Measurements from ENCODE around the gene TRIM44.
"Not testable (repeated sequence)": the region's sequence is repeated elsewhere in the genome, so short reads cannot be mapped to it uniquely, and the experiment has no call there.

TRIM44 gene

DNA sequence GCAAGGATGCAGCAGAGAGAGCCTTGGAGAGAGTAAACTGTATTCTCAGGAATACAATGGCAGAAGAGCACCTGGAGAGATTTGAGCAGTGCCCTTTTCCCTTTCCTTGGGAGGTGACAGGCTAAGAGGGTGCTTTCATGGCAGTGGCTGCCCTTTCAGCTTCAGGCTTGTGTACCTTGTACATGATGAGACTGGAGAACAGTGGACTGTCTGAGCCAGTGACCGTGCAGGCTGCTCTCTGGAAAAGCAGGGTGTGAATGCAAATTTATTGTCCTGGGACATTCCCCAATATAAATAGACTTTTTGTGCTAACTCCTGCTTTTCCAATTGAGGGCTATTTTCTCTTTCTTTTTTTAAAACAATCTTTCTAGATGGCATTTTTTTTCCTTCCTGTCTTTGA, 99.3 kb downstream of the TRIM44 start:
- no peak for DNase-seq

DNA sequence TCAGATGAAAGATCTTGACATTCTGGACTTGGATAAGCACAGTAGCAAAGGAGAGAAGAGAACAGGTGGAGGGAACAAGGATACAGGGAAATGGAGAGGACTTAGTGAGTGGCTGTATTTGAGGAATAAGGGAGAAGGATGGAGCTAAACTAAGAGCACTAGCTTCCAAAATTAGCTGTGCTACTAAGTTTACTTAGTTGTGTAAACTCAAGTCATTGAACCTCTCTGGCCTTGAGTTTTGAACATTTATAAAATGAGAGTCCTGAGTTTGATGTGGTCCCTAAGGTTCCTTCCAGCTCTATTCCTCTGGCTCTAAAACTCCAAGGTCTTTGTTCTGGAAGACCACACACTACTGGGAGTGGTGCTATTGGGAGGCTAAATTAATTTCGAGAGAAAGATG, 100.7 kb downstream of the TRIM44 start:
- DNase-seq = no peak

DNA sequence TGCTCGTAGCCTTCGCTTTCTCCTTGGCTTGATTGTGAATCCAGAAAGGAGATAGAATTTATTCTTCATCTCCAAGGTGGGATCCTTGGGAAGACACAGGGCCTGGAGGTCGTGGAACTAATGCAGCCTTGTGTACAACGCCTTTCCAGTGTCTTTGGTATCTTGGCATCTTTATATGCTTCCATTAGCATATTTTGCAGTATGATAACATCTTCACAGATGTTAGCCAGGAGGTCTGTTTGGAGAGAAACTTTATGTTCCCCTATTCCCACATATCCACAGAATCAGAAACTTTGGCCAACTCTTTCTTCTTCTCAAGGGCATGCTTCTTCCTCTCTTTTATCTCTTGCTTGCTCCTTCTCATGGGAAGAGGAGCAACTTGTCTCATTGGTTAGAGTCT, 101.2 kb downstream of the TRIM44 start:
- DNase-seq = no peak

DNA sequence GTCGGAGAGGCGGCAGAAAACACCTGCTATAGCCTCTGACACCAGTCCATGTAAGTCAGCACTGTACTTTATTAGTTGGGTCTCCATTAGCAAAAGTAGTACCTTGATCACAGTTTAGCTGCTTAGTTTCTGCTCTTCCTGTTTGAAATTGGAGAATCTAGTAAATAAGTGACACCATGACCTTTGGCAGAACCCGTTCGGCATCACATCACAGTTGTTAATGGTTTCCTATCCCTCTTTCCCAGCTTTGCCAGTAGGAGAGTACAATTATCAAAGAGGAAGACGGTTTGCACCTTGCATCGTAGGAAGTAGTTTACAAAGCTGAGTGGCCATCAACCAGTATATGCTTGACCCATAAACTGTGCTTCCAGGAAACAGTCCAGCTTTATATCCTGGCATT, 101.8 kb downstream of the TRIM44 start:
- DNase-seq = no peak

DNA sequence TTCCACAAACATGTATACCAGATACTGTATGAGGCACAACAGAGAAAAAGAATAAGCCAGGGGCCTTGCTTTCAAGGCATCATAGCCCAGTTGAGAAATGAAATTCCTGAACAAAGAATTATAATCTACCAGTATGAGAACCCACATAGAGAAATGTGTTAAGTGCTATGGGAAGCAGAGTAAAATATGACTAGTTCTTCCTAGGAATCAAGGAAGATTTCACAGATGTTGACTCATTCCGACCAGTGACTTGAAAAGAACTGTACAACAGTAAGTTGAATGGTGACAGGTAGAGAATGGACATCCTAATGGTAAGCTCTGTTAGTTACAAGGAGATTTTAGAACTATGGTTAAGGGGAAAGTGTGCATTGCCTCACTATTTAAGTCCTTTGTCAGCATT, 102.6 kb downstream of the TRIM44 start:
- no peak for DNase-seq

DNA sequence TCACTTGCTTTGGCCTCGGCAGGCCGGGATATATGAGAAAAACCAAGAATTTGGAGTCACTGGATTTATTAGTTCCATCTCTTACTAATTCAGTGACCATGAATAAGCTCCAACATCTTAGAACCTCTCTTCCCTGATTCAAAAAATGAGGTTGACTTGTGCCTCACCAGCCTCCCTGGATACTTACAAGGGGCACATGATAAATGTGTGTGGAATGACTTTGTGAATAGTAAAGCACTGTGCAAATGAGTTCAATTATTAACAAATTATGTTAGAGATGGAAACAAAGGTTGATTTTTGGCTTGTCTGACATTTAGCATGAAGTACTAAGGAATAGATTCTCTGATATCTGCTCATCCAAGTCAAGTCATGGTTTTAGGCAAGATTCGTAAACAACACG, 104.1 kb downstream of the TRIM44 start:
- no peak for DNase-seq

DNA sequence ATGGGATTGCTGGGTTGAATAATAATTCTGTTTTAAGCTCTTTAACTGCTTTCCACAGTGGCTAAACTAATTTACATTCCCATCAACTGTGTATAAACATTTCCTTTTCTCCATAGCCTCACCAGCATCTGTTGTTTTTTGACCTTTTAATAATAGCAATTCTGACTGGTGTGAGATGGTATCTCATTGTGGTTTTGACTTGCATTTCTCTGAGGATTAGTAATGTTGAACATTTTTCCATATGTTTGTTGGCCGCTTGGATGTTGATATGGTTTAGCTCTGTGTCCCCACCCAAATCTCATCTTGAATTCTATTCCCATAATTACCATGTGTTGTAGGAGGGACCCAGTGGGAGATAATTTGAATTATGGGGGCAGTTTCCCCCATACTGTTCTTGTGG, 107.8 kb downstream of the TRIM44 start:
- not testable (repeated sequence) for DNase-seq

DNA sequence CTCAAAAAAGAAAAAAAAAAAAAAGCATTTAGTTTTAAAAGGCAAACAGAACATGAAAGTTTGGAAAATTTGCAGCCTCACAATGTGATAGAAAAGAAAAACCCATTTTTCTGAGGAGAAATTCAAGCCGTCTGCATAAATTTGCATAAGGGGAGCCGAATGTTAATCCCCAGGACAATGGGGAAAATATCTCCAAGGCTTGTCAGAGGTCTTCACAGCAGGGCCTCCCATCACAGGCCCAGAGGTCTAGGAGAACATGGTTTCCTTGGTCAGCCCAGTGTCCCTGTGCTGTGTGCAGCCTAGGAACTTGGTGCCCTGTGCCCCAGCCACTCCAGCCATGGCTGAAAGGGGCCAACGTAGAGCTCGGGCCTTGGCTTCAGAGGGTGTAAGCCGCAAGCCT, 109.1 kb downstream of the TRIM44 start:
- no peak for DNase-seq

DNA sequence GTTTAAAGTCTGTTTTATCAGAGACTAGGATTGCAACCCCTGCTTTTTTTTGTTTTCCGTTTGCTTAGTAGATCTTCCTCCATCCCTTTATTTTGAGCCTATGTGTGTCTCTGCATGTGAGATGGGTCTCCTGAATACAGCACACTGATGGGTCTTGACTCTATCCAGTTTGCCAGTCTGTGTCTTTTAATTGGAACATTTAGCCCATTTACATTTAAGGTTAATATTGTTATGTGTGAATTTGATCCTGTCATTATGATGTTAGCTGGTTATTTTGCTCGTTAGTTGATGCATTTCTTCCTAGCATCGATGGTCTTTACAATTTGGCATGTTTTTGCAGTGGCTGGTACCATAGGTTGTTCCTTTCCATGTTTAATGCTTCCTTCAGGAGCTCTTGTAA, 114.7 kb downstream of the TRIM44 start:
- DNase-seq = not testable (repeated sequence)

DNA sequence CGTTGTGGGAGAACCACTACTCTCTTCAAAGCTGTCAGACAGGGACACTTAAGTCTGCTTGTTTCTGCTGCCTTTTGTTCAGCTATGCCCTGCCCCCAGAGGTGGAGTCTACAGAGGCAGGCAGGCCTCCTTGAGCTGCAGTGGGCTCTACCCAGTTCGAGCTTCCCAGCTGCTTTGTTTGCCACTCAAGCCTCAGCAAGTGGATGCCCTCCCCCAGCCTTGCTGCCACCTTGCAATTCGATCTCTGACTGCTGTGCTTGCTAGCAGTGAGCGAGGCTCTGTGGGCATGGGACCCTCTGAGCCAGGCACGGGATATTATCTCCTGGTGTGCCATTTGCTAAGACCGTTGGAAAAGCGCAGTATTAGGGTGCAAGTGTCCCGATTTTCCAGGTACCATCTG, 116.4 kb downstream of the TRIM44 start:
- not testable (repeated sequence) for DNase-seq

DNA sequence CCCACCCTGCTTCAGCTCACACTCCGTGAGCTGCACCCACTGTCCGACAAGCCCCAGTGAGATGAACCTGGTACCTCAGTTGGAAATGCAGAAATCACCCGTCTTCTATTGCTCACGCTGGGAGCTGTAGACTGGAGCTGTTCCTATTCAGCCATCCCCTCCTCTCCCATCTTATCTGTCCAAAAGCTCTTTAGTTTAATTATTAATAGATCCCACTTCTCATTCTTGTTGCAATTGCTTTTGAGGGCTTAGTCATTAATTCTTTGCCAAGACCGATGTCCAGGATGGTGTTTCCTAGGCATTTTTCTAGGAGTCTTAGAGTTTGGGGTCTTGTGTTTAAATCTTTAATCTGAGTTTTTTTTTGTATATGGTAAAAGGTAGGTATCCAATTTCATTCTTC, 116.8 kb downstream of the TRIM44 start:
- DNase-seq = no peak

DNA sequence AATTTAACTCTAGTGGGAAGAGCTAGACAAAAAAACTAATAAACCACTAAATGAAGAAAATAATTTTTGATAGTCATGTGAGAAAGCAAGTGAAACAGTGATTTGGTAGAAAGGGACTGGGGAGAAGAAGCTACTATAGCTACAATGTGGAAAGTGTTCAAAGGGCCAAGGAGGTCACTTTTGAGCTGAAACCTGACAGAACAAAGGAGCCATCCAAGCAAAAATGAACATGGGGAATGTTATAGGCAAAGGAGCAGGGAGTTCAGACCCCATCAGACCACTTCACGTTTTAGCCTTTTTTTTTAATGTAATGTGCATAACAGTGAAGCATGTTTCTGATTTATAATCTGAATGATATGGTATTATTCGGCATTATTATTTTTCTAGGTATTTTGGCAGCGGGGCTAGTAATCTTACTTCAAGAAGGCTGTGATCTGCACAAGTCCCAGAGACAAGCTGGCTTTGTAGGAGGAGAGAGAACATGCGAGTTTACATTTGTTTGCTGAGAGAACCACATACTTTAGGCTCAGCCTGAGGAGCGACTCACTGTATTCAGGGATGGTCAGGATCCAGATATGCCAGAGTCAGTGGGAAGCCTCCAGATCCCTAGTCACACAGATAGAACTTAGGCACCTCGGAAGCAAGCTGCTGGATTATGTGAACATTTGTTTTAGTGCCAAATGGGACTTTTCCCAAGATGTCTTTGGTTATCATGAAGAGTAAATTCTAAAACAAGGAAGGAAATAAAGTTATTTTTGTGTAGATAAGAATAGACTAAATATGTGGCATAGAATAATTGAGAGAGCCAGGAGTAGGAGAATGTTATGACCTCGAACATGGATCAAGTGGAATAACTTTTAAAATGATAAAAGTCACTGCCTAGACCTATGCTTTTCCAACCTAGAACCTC, 118.6 kb downstream of the TRIM44 start:
- no peak for DNase-seq

DNA sequence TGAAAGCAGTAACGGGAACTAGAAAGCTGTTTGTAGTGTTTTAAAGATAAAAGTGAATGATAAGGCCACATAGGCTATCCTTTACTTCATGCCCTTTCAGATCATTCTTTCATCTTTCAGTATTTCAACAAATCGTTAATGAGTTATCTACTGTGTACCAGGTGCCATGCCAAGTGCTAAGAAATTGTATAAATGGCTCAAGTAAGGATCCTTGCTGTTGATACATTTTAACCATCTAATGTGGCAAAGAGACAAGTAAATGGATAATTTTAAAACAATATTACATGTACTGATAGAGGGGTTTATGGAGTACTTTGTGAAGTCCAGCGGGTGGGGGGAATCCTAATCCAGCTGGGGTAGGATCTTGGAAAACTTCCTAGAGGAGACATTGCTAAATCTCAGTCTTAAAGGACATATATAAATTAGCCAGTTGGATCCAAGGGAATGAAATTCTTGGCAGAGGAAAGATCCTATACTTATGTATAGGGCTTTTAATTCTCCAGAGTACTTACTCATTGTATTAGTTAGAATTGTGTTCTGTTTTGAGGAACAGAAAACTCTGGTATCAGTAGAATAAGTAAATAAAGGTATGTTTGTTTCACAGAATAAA, 119.4 kb downstream of the TRIM44 start:
- no peak for DNase-seq

DNA sequence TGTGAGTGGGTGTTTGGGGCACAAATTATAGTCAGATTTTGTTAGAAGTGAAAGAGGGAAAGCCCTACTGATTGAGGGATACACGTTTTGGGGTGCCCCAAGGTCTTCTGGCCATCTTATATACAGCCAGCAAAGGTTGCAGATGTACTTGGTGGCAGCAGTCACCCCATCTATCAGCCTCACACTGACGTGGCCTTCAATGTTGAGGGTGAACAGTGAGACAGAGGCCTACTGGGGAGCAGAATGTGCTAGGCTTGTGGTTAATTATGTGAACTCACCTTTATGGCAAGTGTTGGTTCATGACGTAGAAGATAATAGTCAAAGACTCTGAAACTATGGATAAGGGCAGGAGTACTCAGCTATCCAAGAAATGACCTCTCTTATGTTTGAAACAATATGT, 121.2 kb downstream of the TRIM44 start:
- no peak for DNase-seq

DNA sequence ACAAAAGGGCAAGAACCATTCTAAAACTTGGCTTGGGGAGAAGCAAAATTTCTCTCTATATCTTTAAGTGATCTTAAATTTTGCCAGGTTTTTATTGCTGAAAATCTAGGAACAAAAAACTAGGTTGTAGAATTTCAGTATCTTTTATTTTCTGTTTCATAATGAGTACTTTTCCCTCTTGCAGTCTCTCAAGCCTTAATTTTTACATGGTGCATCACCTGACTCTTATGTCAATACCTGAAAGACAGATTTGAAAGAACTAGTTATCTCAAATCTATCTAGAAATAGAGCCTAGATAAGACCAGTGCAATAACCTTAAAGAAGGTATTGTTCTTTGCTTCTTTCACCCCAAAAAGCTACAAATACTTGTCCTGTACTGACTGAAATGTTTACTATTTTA, 122.1 kb downstream of the TRIM44 start:
- peak; percentile 7 for DNase-seq

DNA sequence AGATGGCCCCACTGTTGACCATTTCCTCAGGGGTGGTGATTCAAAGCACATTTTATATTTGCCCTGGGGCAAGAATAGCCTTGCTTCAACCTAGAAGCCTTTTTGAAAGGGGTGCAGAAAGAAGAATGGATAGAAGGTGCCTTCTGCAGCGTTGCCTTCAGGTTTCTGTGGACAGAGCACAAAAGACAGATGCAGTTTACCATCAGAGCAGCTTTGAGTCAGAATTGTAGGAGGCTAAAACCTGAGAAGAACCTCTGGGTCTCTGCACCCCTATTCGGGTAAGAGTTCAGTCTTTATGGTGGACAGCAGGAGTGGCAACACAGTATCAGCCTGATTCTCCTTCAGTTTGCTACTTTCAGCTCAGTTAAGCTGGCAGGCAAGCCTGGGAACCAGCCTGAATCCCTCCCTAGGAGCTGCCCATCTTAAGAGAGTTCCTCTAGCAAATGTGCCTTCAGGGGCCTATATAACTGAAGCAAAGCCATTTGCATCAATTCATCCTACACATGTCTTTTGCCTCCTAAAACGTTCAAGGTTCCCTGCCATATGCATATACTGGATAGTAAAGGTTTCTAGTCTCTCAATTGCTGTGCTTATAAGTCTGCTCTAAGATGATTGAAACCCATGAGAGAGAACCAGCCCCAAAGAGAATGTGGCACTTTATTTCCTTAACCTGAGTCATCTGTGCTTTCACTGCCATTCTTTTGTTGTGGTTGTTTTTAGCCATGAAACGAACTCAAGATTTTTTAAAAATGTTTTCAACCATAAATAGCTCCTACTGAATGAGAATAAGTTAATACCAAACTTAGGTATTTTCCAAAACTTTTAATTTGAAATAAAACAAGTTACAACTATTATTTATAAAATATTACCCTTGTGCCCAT, 123.0 kb downstream of the TRIM44 start:
- DNase-seq = no peak

DNA sequence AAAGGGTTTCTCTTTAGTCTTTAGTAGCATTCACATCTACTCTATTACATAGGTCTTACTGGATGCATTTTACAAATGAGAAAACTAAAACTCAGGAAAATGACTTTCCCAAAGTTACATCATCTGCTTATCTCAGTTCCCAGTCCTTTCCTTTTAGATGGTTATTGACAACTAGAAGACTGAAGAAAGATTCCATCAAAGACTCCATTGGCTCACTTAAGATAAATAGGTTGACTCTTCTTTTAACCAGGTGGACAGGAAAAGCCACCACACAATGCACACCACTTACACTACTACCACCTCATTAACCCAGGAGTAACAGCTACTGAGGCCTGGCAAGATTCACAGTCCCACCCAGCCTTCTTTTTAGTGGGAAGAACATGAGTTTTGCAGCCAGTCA, 123.6 kb downstream of the TRIM44 start:
- DNase-seq = no peak

DNA sequence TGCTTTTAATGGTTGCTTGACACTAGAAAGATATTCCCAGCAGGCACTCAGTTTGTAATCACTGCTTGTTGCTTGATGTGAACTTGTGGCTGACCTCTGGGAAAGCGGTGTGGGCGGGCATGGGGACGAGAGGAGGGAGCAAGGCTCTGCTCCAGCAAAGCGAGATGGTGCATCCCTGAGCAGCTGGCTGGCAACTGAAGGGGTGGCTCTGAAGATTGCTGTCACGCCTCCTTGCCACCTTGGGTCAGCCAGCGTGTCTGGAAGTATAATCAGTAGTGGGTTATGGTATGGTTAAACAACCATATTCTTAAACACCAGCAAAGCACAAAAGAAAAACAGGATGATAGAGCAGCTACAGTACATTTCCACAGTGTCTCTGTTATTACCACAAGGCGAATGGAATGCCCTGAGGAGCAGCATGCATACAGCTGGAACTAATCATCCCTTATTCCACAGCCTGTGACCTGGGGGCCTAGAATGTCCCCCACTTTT, 124.5 kb downstream of the TRIM44 start:
- DNase-seq = no peak

DNA sequence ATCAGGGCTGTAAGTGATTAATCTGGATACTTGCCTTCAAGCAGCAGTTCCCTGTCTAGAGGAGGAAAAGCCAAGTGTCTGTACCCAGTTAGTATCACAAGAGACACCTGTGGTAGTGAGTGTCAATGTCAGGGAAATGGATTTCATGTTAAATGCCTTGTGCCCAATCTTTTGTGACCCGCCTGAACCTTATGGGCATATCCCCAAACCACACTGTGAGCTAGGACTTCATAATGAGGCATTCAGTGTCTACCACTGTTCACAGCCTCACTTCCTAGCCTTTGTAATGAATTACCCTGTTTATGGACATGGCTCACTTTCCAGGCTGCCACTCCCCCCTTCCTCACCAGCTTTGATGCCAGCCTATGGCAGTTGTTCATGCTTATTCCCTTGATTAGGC, 125.1 kb downstream of the TRIM44 start:
- no peak for DNase-seq

DNA sequence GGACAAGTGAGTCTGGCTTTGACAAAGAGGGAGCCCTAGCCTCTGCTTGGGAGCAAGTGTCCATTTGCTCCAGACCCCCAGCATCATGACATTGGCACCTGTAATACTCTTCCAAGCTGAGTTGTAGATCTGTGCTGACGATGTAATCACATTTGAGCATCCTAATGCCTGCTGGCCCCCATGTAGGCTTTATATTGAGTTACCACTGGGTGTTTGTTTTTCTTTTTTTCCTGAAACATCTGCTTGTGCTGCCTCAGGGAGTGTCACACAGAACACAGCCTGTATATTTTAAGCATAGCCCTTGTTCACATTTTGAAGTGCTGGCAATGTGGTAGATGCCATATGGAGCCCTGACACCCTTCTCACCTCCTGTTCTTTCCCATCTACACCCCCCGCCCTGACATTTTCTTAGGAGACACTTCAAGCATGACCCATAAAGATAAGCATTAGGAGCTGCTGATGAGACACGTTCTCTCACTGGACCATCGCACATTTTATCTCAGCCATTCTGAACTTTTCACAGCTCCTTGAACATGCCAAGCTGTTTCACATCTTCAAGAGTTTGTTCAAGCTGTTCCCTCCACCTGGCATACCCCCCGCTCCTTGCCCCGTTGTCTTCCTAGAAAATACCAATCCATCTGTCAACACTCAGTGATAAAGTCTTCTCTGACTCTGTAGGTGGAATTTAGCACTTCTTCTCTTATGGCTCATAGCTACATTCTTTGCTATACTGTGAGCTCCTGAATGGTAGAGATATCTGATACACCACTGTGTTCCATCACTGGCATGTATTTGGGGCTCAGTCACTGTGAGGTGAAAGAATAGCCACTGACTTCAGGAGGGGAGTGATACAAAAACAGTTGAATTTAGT, 128.7 kb downstream of the TRIM44 start:
- no peak for DNase-seq

DNA sequence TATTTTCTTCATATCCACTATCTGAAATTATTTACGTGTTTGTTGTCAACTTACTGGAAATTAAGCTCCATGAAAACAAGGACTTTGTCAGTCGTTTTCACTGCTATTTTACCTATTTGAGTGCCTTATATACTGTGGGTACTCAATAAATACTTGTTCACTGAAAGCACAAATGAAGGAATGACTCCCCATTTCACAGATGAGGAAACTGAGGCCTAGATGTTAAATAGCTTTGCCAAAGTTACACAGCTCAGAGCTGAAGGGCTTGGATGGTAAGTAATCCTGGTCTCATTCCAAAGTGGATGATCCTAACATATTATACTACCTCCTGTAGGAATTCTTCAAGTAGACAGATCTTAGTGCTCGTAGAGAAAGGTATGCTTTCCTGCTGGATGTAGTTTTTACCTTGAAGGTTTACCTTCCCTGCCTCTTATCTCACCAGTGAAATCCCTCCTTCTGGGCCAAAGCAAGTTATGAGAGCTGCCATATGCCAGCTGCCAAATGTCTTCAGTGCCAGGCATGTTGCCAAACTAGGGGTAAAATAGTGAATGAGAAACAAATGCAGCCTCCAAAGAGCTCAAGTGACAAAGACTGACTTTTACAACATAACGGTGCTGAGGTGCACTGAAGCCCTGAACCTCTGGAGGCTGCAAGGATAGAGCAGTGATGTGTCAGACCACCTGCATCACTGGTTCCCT, 129.7 kb downstream of the TRIM44 start:
- DNase-seq = no peak

DNA sequence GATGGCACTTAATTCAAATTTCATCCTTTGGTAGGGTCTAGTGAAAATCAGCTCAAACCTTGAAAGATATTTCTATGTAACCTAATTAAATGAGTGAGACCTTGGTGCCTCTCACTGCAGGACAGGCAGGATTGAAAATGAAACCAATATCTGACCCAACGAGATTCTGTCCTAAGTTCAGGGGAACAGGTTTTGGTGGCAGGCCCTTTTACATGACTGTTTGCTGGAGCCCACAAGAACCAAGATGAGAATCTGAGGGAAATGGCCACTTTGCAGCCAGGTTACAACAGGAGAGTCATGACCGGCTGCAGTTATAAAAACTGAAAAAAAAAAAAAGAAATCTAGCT, 130.2 kb downstream of the TRIM44 start:
- DNase-seq = no peak
